Breast epithelium (tissue), 4 donors: Measurements from ENCODE around the gene UBA5. TPM values are rescaled to one million over a fixed set of nuclear protein-coding genes. Genes with fewer than 3 reads are reported as not detected.

Experiments used
- DNase-seq, 2 donors: peaks; one replicate each; pipeline ENCODE4 v3.0.0-alpha.2; 2019; ENCODE audit warnings: low spot score in 2 of 2
- H3K27ac ChIP-seq, 2 donors: fragments of 200-600 bp; sonication (generic) in 1 of 2; one replicate each; pipeline ENCODE4 v1.5.1; 2016 to 2019; ENCODE audit warnings: mild to moderate bottlenecking in 1 of 2
- H3K27me3 ChIP-seq, 2 donors: fragments of 200-600 bp; sonication (generic) in 1 of 2; one replicate each; pipeline versions ENCODE4 v1.5.1 to v1.6.0; 2017 to 2019; ENCODE audit warnings: control low read depth in 1 of 2, mild to moderate bottlenecking in 1 of 2
- H3K36me3 ChIP-seq: fragments of 200-600 bp; one replicate; pipeline ENCODE4 v1.5.1; 2019
- H3K4me1 ChIP-seq, 2 donors: fragments of 200-600 bp; sonication (generic); one replicate each; pipeline ENCODE4 v1.5.1; 2016 to 2019; ENCODE audit warnings: control low read depth in 1 of 2
- H3K4me3 ChIP-seq, 3 donors: fragments of 200-600 bp; sonication (generic); 1 replicate in 2 of 3; 2 replicates in 1 of 3; pipeline ENCODE4 v1.5.1; 2016 to 2019; ENCODE audit warnings: mild to moderate bottlenecking in 3 of 3, moderate library complexity in 2 of 3
- H3K9me3 ChIP-seq, 2 donors: fragments of 200-600 bp; sonication (generic) in 1 of 2; one replicate each; pipeline ENCODE4 v1.5.1; 2016 to 2019; ENCODE audit warnings: control low read depth in 1 of 2
- CTCF ChIP-seq, 3 donors: fragments of 450-650 bp; IDR thresholded peaks; one replicate each; pipeline ENCODE4 v1.5.1; 2016 to 2017; ENCODE audit warnings: antibody characterized with exemption in 3 of 3, mild to moderate bottlenecking in 3 of 3, moderate library complexity in 3 of 3
- POLR2A ChIP-seq: fragments of 450-650 bp; IDR thresholded peaks from one replicate; pipeline ENCODE4 v1.6.1; 2016; ENCODE audit warnings: antibody characterized with exemption, mild to moderate bottlenecking, moderate library complexity
- POLR2AphosphoS5 ChIP-seq, 3 donors: sonication (generic); formaldehyde crosslinking; IDR thresholded peaks; one replicate each; pipeline ENCODE4 v1.6.1; 2017; ENCODE audit warnings: antibody characterized with exemption in 3 of 3
- intact Hi-C: fragments of 100-400 bp; cut with DNase I; formaldehyde crosslinking; loops from one replicate; pipeline ENCODE4 v1.15.1; 2023; ENCODE audit warnings: low total_unique reads
- total RNA-seq, 3 donors: library from RNA; depleted of rRNA; stranded (reverse); fragments of >200 nt; gene quantifications; one replicate each; pipeline ENCODE4 v1.1.0, GENCODE V29; 2016

Gene UBA5
- total RNA-seq, 3 donors from 2014 or later = 34.4 to 40.2 (median 37.7) TPM

- intact Hi-C loops = no loop called here
- Histone ChIP-seq H3K27ac (no peak overlapping the region), H3K27me3 (no peaks in the 10 kb centered on the region), H3K4me1 (no peaks in the 10 kb centered on the region), H3K36me3 (no peaks in the 10 kb centered on the region), H3K9me3 (no peaks in the 10 kb centered on the region), H3K4me3 (no peak overlapping the region)
- no peak for DNase-seq
- no peak for TF ChIP-seq POLR2AphosphoS5 (IDR thresholded peaks at IDR 0.05)
- peak in 2 of 3 donors; percentile 64 to 71 for TF ChIP-seq CTCF (IDR thresholded peaks at IDR 0.05)
Measured at GRCh38 chr3:132641837-132642538, 18.1 kb upstream of the UBA5 start.

GRCh38 chr3:132642539-132642847 lies 17.6 kb upstream of the UBA5 start:
- no peak overlapping the region for H3K4me3 ChIP-seq
- no peaks in the 10 kb centered on the region for H3K9me3 ChIP-seq
- DNase-seq = no peak
- H3K36me3 ChIP-seq = no peaks in the 10 kb centered on the region
- no peaks in the 10 kb centered on the region for H3K27me3 ChIP-seq
- no peaks in the 10 kb centered on the region for H3K4me1 ChIP-seq
- no peak overlapping the region for H3K27ac ChIP-seq
- intact Hi-C loops = no loop called here
- TF ChIP-seq CTCF (IDR thresholded peaks at IDR 0.05) = no peak
- TF ChIP-seq POLR2A = no peak
- TF ChIP-seq POLR2AphosphoS5 (IDR thresholded peaks at IDR 0.05) = no peak

- TF ChIP-seq CTCF (IDR thresholded peaks at IDR 0.05) (no peak), POLR2AphosphoS5 (IDR thresholded peaks at IDR 0.05) (no peak), POLR2A (no peak)
- H3K4me3 ChIP-seq = no peak overlapping the region
Measured at GRCh38 chr3:132643366-132643765, 16.8 kb upstream of the UBA5 start.

GRCh38 chr3:132645058-132645457 lies 15.1 kb upstream of the UBA5 start:
- H3K4me3 ChIP-seq = no peak overlapping the region
- H3K9me3 ChIP-seq = no peaks in the 10 kb centered on the region
- no peak for DNase-seq
- intact Hi-C loops = no loop called here
- no peak overlapping the region for H3K27ac ChIP-seq
- H3K27me3 ChIP-seq = no peaks in the 10 kb centered on the region
- H3K4me1 ChIP-seq = no peaks in the 10 kb centered on the region
- TF ChIP-seq POLR2AphosphoS5 (IDR thresholded peaks at IDR 0.05) = no peak
- no peak for TF ChIP-seq CTCF (IDR thresholded peaks at IDR 0.05)
- H3K36me3 ChIP-seq = no peaks in the 10 kb centered on the region

More at GRCh38 chr3:132643366-132643765, 16.8 kb upstream of the UBA5 start:
- H3K36me3 ChIP-seq = no peaks in the 10 kb centered on the region
- no peaks in the 10 kb centered on the region for H3K27me3 ChIP-seq
- intact Hi-C loops = no loop called here
- no peak overlapping the region for H3K27ac ChIP-seq
- no peak for DNase-seq
- H3K4me1 ChIP-seq = no peaks in the 10 kb centered on the region
- H3K9me3 ChIP-seq = no peaks in the 10 kb centered on the region

GRCh38 chr3:132650153-132650552 lies 10.0 kb upstream of the UBA5 start:
- intact Hi-C loops = no loop called here
- Histone ChIP-seq H3K9me3 (no peaks in the 10 kb centered on the region), H3K27me3 (no peaks in the 10 kb centered on the region), H3K27ac (no peak overlapping the region), H3K36me3 (no peaks in the 10 kb centered on the region), H3K4me3 (no peak overlapping the region), H3K4me1 (no peaks in the 10 kb centered on the region)
- no peak for TF ChIP-seq POLR2AphosphoS5 (IDR thresholded peaks at IDR 0.05)
- no peak for TF ChIP-seq POLR2A
- TF ChIP-seq CTCF (IDR thresholded peaks at IDR 0.05) = no peak
- no peak for DNase-seq
